Endothelial cell of umbilical vein (primary cell): Measurements from ENCODE around the gene LGR6. TPM values are rescaled to one million over a fixed set of nuclear protein-coding genes. Genes with fewer than 3 reads are reported as not detected.
A peak's percentile ranks its signal among the peaks of the same experiment; 100 is the strongest.

Experiments
- BruUV-seq: library from RNA; stranded (reverse); fragments of 400-500 nt; replicated peaks from 2 replicates; lab custom pipeline; 2021; lab: Mats Ljungman, UMichigan
- CTCF ChIA-PET: fragments of 300-600, 350-600 bp; sonication (Branson Sonifier 250); formaldehyde crosslinking; loops from one replicate; lab custom pipeline; 2021; ENCODE audit warnings: antibody characterized with exemption, inconsistent platforms; lab: Charles Lee
- POLR2A ChIA-PET: fragments of 300-600, 350-600 bp; sonication (Branson Sonifier 250); formaldehyde crosslinking; loops from one replicate; lab custom pipeline; 2021; ENCODE audit warnings: antibody characterized with exemption, inconsistent platforms; lab: Charles Lee
- DNase-seq: peaks from one replicate; pipeline ENCODE4 v3.0.0-alpha.2; 2011; ENCODE audit warnings: low read depth, low spot score
- FAIRE-seq: peaks from 2 replicates; lab custom pipeline; 2011; peaks lifted over from hg19 to GRCh38; lab: Jason Lieb, UNC
- H2AFZ ChIP-seq: 2 replicates; pipeline ENCODE4 v1.6.0; 2012; ENCODE audit warnings: low read depth, low read length, control low read depth, inconsistent platforms
- H3K27ac ChIP-seq: 2 replicates; pipeline ENCODE4 v1.5.1; 2011; ENCODE audit warnings: low read depth, mild to moderate bottlenecking, control low read depth, low read length, moderate library complexity; ENCODE audit not compliant: insufficient read depth
- H3K27me3 ChIP-seq, 2 experiments: 2 replicates each; pipeline versions ENCODE4 v1.6.0 to v1.6.1; 2011; ENCODE audit warnings: low read length in 2 of 2, mixed read lengths in 1 of 2; ENCODE audit not compliant: control insufficient read depth in 2 of 2, insufficient read depth in 2 of 2
- H3K36me3 ChIP-seq, 2 experiments: 2 replicates in 1 of 2; 3 replicates in 1 of 2; pipeline ENCODE4 v1.5.1; 2011; ENCODE audit warnings: low read length in 2 of 2, mild to moderate bottlenecking in 1 of 2, moderate library complexity in 1 of 2; ENCODE audit not compliant: control insufficient read depth in 2 of 2, insufficient read depth in 2 of 2; ENCODE audit errors: extremely low read depth in 1 of 2
- H3K4me1 ChIP-seq: 3 replicates; pipeline ENCODE4 v1.5.1; 2011; ENCODE audit warnings: mild to moderate bottlenecking, low read length; ENCODE audit not compliant: control insufficient read depth, insufficient read depth; ENCODE audit errors: extremely low read depth
- H3K4me2 ChIP-seq: 2 replicates; pipeline ENCODE4 v1.6.1; 2011; ENCODE audit warnings: low read length, control low read depth, mixed read lengths; ENCODE audit not compliant: insufficient read depth
- H3K4me3 ChIP-seq, 3 experiments: fragments of 200-600 bp in 1 of 3; sonication (generic), shearing (Covaris generic) in 1 of 3; replicated peaks in 1 of 3; 2 replicates each; pipeline ENCODE4 v1.5.1; 2011 to 2016; ENCODE audit warnings: control low read depth in 3 of 3, low read length in 3 of 3, mild to moderate bottlenecking in 2 of 3, inconsistent platforms in 1 of 3, low read depth in 1 of 3, moderate library complexity in 1 of 3; ENCODE audit not compliant: insufficient read depth in 1 of 3
- H3K79me2 ChIP-seq: 2 replicates; pipeline ENCODE4 v1.6.0; 2012; ENCODE audit warnings: low read length, inconsistent platforms; ENCODE audit not compliant: control insufficient read depth, insufficient read depth
- H3K9ac ChIP-seq: replicated peaks from 2 replicates; pipeline ENCODE3; 2011; ENCODE audit warnings: low read length, control low read depth; ENCODE audit not compliant: insufficient read depth; ENCODE audit errors: extremely low read depth
- H3K9me1 ChIP-seq: replicated peaks from 3 replicates; pipeline ENCODE4 v1.6.0; 2011; ENCODE audit warnings: mild to moderate bottlenecking, low read length; ENCODE audit not compliant: control insufficient read depth, insufficient read depth; ENCODE audit errors: extremely low read depth
- H3K9me3 ChIP-seq: replicated peaks from 2 replicates; pipeline ENCODE4 v1.5.1; 2012; ENCODE audit warnings: low read length, inconsistent platforms; ENCODE audit not compliant: control insufficient read depth, insufficient read depth
- H4K20me1 ChIP-seq: replicated peaks from 2 replicates; pipeline ENCODE3; 2011; ENCODE audit warnings: mild to moderate bottlenecking, low read length; ENCODE audit not compliant: control insufficient read depth, insufficient read depth; ENCODE audit errors: extremely low read depth
- JUN ChIP-seq: IDR thresholded peaks from 2 replicates; pipeline ENCODE4 v1.6.1; 2011; ENCODE audit warnings: borderline replicate concordance, low read depth; ENCODE audit not compliant: insufficient read length, insufficient read depth
- POLR2AphosphoS5 ChIP-seq: IDR thresholded peaks from 2 replicates; pipeline ENCODE4 v1.6.1; 2012; ENCODE audit warnings: low read depth, mild to moderate bottlenecking, control low read depth, low read length, moderate library complexity; ENCODE audit not compliant: insufficient read depth
- dilution Hi-C: fragments of 300-500 bp; cut with MboI; formaldehyde crosslinking; loops from one replicate; pipeline ENCODE4 v1.15.0; 2019; ENCODE audit warnings: low sequenced_read_pairs; ENCODE audit not compliant: extremely low pct_ligation_motif_present
- intact Hi-C: fragments of 100-400 bp; cut with micrococcal nuclease; formaldehyde crosslinking; loops from one replicate; pipeline ENCODE4 v1.10.0; 2022
- polyA plus RNA-seq, 4 experiments: library from polyadenylated mRNA; depleted of rRNA in 3 of 4; stranded (reverse) in 3 of 4; unstranded in 1 of 4; fragments of >200 nt; gene quantifications; 2 replicates each; pipeline versions ENCODE4 v1.2.1 to v1.2.3, GENCODE V29; 2011 to 2012; ENCODE audit warnings: missing spikeins in 1 of 4
- total RNA-seq: library from RNA; stranded (reverse); gene quantifications from 2 replicates; pipeline ENCODE4 v1.2.3, GENCODE V29; 2021
- TF ChIP-seq, protein P1 (sequence below): IDR thresholded peaks from 2 replicates; pipeline ENCODE4 v1.6.1; 2011; ENCODE audit not compliant: insufficient read depth, insufficient read length
- TF ChIP-seq, protein P2 (sequence below), 2 donors: IDR thresholded peaks; 1 replicate in 1 of 2; 2 replicates in 1 of 2; pipeline ENCODE4 v1.5.1; 2011; ENCODE audit warnings: low read length in 2 of 2, mild to moderate bottlenecking in 2 of 2, moderate library complexity in 2 of 2, control low read depth in 1 of 2, inconsistent platforms in 1 of 2, low read depth in 1 of 2; ENCODE audit not compliant: insufficient read depth in 1 of 2; ENCODE audit errors: extremely low read depth in 1 of 2

Gene LGR6
- total and polyA plus RNA-seq, 2 donors (not counting 3 experiments of a cell fraction or from before 2014, with no cell fraction given) = not detected

DNA sequence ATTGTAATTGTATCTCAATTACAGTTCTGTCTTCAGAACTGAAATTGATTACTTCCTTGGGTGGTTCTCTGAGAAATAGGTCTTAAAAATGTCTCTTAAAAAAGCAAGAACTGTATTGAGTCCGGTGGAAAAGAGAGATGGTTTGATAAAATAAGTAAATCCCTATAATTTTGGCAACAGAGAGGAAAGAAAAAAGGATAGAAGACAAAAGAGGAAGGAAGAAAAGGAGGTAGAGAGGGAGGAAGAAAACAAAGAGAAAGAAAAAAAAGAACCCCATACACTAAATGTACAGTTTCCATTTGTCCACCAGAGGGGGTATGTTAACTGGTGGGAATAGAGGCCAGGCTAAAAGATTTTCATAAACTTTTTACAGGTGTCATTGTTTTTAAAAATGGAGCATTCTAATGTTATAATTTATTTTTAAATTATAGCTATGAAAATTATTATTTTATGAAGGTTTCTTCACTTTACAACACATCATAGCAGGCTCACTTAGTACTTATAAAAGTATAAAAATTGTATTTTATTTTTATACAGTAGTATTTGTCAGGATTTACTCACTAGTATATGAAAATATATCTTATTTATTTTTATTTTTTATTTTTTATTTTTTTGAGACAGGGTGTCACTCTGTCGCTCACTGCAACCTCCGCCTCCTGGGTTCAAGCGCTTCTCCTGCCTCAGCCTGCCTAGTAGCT is 150.2 kb downstream of the LGR6 start:
- FAIRE-seq (peak; percentile 4), DNase-seq (peak; percentile 40)
- dilution Hi-C loops (no loop called here), intact Hi-C loops (loop anchor here (1.0 to 10.0 kb wide), 5 partner anchors 227 to 621 kb away; partner anchors contain the start of gene CYB5R1)
- Histone ChIP-seq H3K27ac (no peak overlapping the region), H3K4me1 (peaks cover 10% of the 10 kb centered on the region), H3K9me3 (no peaks in the 10 kb centered on the region), H3K9ac (peak overlapping the region; percentile 33), H4K20me1 (no peaks in the 10 kb centered on the region), H3K4me3 (no peak overlapping the region), H3K9me1 (no peaks in the 10 kb centered on the region), H3K36me3 (no peaks in the 10 kb centered on the region), H3K27me3 (no peaks in the 10 kb centered on the region), H3K79me2 (peaks cover 27% of the 10 kb centered on the region), H2AFZ (peak overlapping the region; percentile 84), H3K4me2 (peak overlapping the region; percentile 69)
- TF ChIP-seq, protein P1, sequence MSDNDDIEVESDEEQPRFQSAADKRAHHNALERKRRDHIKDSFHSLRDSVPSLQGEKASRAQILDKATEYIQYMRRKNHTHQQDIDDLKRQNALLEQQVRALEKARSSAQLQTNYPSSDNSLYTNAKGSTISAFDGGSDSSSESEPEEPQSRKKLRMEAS = no peak
- TF ChIP-seq, protein P2, sequence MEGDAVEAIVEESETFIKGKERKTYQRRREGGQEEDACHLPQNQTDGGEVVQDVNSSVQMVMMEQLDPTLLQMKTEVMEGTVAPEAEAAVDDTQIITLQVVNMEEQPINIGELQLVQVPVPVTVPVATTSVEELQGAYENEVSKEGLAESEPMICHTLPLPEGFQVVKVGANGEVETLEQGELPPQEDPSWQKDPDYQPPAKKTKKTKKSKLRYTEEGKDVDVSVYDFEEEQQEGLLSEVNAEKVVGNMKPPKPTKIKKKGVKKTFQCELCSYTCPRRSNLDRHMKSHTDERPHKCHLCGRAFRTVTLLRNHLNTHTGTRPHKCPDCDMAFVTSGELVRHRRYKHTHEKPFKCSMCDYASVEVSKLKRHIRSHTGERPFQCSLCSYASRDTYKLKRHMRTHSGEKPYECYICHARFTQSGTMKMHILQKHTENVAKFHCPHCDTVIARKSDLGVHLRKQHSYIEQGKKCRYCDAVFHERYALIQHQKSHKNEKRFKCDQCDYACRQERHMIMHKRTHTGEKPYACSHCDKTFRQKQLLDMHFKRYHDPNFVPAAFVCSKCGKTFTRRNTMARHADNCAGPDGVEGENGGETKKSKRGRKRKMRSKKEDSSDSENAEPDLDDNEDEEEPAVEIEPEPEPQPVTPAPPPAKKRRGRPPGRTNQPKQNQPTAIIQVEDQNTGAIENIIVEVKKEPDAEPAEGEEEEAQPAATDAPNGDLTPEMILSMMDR (IDR thresholded peaks at IDR 0.05; ENCODE audit: extremely low read depth in 1 of 2, insufficient read depth in 1 of 2, low read depth in 1 of 2, low read length in 2 of 2) = peak; percentile 49 to 51
- ChIA-PET CTCF (interaction anchor here (0.6 to 5.3 kb wide), 6 partner anchors 9 to 376 kb away, joined by 3 to 54 read pairs (median 4); no protein-coding TSS in a partner anchor), POLR2A (no interaction called here)
- BruUV-seq = no TSS peak

DNA sequence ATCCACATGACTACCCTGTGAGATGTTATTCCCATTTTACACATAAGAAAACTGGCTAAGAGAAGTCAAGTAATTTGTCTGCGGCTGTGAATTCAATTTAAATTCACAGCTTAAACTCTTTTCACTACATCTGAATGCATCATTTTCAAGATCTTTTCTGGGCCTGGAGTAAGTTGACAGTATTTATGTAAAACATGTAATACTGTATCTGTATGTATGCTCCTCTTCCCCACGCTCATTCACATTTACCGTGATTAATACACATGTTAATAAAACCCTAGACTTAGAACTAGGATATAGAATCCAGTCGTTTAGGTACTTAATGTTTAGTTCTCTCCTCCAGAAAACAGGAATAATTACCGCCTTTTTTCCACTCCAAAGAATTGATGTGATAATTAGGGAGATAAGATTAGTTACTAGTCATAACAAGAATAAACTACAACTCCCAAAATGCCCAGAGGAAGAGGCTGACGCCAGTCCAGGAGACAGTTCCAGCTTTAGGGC is 154.5 kb downstream of the LGR6 start:
- no peaks in the 10 kb centered on the region for H3K27me3 ChIP-seq
- H4K20me1 ChIP-seq = no peaks in the 10 kb centered on the region
- no peaks in the 10 kb centered on the region for H3K36me3 ChIP-seq
- H3K9me1 ChIP-seq = no peaks in the 10 kb centered on the region
- peak overlapping the region; percentile 23 for H2AFZ ChIP-seq
- H3K4me1 ChIP-seq = peaks cover 7% of the 10 kb centered on the region
- intact Hi-C loops = loop anchor here (5.0 to 10.0 kb wide), 2 partner anchors 114 to 617 kb away; partner anchors contain the start of gene CYB5R1
- no peak overlapping the region for H3K9ac ChIP-seq
- no peaks in the 10 kb centered on the region for H3K9me3 ChIP-seq
- DNase-seq = no peak
- H3K4me2 ChIP-seq = peak overlapping the region; percentile 48
- H3K79me2 ChIP-seq = peaks cover 7% of the 10 kb centered on the region
- TF ChIP-seq POLR2AphosphoS5 (no peak), JUN (peak; percentile 4)
- FAIRE-seq = no peak
- BruUV-seq = no TSS peak
- dilution Hi-C loops = no loop called here
- CTCF ChIA-PET = interaction anchor here (1.4 to 4.2 kb wide), 2 partner anchors 224 to 372 kb away, joined by 3 to 14 read pairs; no protein-coding TSS in a partner anchor
- POLR2A ChIA-PET = no interaction called here
- H3K27ac ChIP-seq = no peak overlapping the region
- no peak overlapping the region for H3K4me3 ChIP-seq
